ENCODE measurements around the gene ATP5MG.

ATP5MG gene

DNA sequence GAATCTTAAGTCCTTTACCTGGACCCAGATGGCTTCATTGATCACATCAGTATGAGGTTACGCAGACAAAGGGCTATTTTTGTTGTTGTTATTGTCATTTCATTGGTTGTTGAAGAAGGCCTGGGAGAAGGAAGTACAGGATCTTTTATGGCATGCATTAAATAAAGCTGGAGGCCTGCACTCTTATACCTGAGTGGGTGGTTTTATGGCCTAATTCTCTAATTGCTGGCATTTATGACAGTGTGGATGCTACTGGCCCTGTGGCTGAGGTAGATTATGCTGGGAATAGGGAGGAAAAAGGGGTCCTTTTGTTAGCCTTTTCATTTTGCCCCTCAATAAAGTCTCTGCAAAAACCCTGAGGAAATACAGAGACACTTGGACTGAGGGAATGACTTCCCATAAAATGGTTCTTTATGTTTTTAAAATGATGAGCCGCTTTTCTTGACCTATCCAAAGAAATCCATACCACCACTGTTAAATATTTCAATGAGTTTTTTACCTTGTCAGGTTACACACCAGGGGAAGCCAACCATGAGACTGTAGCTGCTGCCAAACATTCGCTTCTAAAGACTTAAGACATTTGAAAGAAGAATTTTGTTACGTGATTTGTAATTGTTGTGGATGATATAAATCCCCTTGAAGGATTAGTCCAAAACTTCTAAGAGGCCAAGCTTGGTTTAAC, 41.6 kb downstream of the ATP5MG start:
- no peak for DNase-seq (ENCODE audit: low read depth)

DNA sequence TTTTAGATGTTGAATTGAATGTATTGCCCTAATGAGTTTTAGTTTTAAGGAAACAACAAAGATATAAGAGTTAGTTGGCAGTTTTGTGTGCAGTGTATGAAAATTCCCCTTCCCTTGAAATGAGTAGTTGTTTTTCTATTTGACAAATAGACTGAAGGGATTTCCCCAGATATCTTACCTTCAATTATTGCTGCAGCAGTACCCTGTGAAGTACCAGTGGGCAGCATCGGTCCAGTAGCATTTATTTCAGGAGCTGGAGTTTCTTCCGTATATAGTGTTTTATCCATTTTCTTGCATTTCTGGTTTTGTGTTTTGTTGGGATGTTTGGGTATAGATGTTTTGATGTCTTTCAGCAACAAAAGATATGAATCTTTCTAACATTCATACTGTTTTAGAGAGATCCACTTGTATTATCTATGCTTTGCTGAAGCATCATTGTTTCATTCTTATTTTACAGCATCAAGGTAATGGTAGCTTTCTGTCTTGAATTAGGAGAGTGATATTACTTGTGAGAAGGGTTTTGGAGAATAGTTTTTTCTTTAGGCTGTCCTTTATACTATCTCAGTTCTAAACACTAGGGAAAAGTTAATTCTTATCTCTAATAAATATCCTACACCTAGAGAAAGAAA, 42.3 kb downstream of the ATP5MG start:
- no peak for DNase-seq (ENCODE audit: low read depth)

DNA sequence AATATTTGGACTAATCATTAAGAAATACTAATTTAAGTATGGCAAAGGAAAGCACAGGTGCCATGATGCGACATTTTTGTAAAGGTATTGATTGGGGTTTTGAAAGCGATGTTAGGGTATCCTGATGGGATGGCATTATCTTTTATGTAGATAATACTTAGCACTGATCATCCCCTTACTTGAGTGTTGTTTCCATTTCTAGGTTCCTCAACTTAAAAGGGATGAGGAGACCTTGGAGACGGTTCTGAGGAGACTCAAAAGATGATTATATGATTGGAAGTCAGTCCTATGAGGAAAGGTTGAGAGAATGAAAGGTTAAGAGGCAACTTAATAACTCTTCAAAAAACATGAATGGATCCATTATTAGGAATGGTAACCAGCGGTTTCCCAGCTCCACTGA, 46.0 kb downstream of the ATP5MG start:
- DNase-seq (ENCODE audit: low read depth) = no peak

DNA sequence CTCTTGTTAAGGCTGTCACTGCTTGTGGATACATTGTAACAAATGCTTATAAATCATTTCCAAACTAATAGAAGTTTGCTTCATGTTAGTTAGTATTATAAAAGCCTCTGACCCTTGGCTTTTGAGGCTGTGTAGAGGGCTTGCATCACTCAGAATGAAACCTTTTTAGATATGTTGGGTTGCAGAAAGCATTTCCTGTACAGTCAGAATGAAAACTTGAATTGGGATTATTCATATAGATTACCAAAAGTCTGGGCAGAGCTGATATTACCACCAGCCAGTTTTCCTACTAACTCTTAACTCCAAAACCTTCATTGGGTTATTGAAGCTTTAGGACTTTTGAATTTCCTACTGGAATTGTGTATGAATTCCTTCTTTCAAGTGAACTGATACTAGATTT, 46.9 kb downstream of the ATP5MG start:
- DNase-seq (ENCODE audit: low read depth) = no peak

DNA sequence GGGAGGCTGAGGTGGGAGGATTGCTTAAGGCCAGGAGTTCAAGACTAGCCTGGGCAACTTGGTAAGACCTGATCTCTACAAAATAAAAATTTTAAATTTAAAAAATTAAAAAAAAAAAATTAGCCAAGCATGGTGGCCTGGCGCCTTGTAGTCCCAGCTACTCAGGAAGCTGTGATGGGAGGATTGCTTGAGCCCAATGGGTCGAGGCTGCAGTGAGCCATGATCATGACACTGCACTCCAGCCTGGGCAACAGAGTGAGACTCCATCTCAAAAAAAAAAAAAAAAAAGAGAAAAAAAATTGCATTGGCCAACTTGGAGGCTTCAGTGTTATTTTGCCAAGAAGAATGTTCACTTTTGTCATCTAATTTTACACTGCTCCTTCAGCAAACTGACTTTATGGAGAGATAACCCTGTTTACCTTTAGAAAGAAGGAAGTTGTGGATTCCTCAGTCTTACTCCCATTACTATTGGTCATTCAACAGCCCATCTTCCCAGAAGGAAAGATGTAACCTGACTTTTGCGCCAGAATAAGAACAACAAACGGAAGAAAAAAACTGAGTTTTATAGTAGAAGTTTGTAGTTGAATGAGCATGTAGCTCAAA, 48.0 kb downstream of the ATP5MG start:
- DNase-seq (ENCODE audit: low read depth) = no peak

DNA sequence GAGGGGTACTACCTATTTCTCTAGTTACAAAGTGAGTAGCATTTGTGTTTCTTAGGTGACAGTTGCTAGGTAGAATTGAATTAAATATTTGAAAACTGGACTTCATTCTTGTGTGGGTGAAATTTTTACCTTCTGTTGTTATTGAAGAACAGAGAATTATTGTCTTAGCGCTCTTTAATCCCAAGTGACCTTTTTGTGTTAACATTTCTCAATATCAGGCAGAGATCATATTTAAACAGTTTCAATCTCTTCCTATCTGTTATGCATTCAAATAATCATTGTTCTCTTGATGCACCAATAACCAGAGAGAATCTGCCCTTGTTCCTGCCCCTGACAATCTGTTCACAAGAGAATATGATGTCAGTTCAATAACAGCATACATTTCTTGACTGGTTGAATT, 49.0 kb downstream of the ATP5MG start:
- DNase-seq (ENCODE audit: low read depth) = no peak
